Measurements from ENCODE around the gene SELPLG. TPM values are rescaled to one million over a fixed set of nuclear protein-coding genes. Genes with fewer than 3 reads are reported as not detected.

Gene SELPLG
- total and polyA plus RNA-seq, 2 experiments from 2014 or later = 1.4 to 3.5 TPM

DNA sequence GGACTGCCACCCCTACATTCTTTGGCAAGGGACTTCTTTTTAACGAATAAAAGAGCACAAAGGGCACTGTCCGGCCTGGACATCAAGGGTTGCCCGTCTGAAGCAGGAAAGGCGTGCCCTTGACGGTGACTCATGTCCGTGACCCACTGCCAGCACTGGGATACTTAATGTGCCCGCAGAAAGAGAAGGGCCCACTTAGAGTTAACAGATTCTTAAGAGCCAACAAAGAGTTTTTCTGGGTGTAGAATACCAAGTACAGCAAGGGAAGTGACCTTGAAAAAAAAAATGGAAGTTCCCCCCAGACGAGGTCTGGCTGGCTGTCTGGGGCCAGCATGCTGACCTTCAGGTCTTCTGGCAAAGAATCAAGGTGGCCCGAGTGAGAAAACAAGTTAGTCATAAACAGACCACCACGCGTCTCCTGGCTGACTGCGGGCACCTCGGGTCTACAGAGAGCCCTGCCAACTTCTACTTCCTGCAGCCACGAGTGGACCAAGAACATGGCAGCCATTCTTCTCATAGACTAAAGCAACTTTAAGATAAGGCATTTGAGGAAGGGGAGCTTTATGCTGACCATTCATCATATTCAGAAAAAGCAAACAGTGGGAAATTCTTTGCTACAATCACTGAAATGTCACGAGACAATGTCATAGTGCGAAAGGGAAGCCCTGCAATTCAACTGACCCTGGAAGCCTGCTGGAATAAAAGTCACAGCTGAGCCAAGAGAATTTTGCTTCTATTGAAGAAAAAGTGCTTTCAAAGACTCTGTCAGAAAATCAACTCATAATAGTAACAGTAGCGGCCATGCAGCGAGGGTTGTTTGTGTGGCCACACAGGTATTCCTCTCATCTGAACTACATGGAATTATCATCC is 10.5 kb upstream of the SELPLG start:
- Histone ChIP-seq H3K9me3 (ENCODE audit: low read depth) (no peaks in the 10 kb centered on the region), H3K27ac (peak overlapping the region; percentile 36), H3K27me3 (no peaks in the 10 kb centered on the region), H3K4me3 (no peak overlapping the region), H3K4me1 (ENCODE audit: low read depth) (peaks cover 7% of the 10 kb centered on the region), H3K36me3 (peaks cover 35% of the 10 kb centered on the region)
- DNase-seq (ENCODE audit: low read depth in 1 of 2, low spot score in 1 of 2) = no peak
- TF ChIP-seq, protein P1, sequence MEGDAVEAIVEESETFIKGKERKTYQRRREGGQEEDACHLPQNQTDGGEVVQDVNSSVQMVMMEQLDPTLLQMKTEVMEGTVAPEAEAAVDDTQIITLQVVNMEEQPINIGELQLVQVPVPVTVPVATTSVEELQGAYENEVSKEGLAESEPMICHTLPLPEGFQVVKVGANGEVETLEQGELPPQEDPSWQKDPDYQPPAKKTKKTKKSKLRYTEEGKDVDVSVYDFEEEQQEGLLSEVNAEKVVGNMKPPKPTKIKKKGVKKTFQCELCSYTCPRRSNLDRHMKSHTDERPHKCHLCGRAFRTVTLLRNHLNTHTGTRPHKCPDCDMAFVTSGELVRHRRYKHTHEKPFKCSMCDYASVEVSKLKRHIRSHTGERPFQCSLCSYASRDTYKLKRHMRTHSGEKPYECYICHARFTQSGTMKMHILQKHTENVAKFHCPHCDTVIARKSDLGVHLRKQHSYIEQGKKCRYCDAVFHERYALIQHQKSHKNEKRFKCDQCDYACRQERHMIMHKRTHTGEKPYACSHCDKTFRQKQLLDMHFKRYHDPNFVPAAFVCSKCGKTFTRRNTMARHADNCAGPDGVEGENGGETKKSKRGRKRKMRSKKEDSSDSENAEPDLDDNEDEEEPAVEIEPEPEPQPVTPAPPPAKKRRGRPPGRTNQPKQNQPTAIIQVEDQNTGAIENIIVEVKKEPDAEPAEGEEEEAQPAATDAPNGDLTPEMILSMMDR (IDR thresholded peaks at IDR 0.05; ENCODE audit: low read depth, low read length) = no peak

DNA sequence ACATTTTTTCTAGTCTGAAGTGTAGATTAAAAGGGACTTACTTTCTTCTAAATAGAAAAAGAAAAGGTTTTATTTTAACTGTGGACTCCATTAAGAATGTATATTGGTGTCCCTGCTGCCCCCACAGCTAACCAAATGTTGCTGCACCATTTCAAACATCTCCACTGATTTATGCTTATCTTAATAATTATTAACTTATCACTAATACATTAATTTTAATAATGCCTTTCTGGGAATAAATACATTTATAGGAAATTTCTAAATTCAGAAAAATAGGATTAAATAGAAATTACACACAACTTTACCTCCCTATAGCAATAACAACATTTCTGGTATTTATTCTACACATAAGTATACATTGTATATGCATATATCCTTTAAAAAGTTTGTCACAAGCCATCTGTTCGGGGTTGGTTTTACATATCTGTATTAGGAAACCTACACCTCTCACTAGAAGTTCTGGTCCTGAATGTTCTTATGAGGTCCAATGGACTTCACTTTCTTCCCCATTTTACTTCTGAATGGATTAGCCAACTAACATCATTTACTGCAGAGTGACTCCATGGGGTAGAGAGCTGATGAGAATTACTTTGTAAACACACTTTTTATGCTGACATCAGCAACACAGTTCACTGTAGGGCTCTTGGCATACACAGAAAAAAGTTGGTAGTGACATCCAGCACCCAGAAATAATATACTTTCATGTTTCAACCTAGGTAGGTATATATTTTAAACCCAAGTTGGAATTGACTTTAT is 9.4 kb upstream of the SELPLG start:
- H3K27ac ChIP-seq = peak overlapping the region; percentile 70

DNA sequence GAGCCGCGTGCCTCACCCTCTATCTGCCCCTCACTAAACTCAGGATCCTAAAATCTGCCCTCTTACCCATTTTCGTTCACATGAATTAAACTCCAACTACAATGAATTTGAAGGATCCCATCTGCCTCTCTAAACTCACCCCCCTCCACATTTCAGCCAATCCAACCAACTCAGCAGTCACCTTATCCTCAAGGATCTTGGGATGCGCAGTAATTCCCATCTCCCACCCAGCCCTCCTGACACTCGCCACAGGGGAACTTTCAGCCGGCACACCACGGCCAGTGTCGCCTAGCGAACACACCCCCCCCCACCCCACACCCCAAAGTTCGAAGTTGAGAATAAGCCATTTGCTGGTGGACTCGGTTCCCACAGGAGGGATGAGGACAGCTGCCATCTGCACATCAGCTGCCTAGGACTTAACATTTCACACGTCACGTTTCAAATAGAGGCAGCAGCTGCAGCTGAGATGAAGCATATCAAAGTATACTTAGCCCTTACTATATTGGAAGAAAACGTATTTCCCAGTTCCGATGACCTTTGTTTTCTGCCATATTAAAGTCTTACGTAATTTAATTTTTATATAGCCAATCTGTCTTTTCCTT is 8.7 kb upstream of the SELPLG start:
- H3K27ac ChIP-seq = peak overlapping the region; percentile 70
- TF ChIP-seq, protein P1 (IDR thresholded peaks at IDR 0.05; ENCODE audit: low read depth, low read length) = no peak
- no peaks in the 10 kb centered on the region for H3K9me3 ChIP-seq (ENCODE audit: low read depth)
- peaks cover 12% of the 10 kb centered on the region for H3K4me1 ChIP-seq (ENCODE audit: low read depth)
- no peak overlapping the region for H3K4me3 ChIP-seq
- no peaks in the 10 kb centered on the region for H3K27me3 ChIP-seq
- DNase-seq (ENCODE audit: low read depth in 1 of 2, low spot score in 1 of 2) = no peak
- peaks cover 23% of the 10 kb centered on the region for H3K36me3 ChIP-seq

More for the DNA sequence above, 9.4 kb upstream of the SELPLG start:
- Histone ChIP-seq H3K27me3 (no peaks in the 10 kb centered on the region), H3K4me3 (no peak overlapping the region), H3K4me1 (ENCODE audit: low read depth) (peaks cover 11% of the 10 kb centered on the region), H3K9me3 (ENCODE audit: low read depth) (no peaks in the 10 kb centered on the region), H3K36me3 (peaks cover 24% of the 10 kb centered on the region)
- no peak for DNase-seq (ENCODE audit: low read depth in 1 of 2, low spot score in 1 of 2)
- TF ChIP-seq, protein P1 (IDR thresholded peaks at IDR 0.05; ENCODE audit: low read depth, low read length) = no peak

DNA sequence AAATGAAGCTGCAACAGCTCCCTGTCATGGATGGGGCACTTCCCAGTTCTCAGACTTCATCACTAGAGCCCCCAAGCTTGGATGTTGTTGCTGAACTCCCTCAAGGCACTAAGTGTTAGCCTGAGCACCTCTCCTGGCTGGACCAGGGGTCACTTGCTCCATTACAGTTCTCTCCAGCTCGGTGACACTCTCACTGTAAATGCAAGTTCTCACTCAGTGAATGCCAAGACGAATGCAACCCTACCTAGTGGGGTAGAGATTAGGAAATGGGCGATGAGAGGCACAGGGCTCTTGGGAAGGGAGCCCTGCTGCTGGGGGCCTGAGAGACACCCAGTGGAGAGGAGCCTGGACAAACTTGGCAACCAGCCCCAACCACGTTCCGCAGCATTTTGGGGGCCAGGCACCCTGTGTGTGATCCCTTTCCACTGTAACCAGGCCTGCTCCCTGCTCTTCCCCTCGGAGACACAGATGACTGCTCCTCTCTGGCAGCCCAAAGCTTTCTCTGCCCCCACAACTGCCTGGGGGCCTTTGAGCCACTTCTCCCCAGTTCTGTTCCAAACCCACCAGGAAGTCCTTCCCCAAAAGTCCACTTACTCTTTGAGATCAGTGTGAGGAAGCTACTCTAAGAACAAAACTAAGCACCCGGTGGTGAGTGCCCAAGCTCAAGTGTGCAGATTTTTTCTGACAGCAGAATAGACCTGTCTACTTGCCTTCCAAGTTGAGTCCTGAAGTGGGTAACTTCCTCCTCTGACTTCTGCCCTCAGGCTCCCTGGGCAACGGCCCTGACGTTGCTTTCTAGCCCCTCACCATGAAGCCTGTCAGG is 8.0 kb upstream of the SELPLG start:
- Histone ChIP-seq H3K4me3 (no peak overlapping the region), H3K4me1 (ENCODE audit: low read depth) (peaks cover 15% of the 10 kb centered on the region), H3K9me3 (ENCODE audit: low read depth) (no peaks in the 10 kb centered on the region), H3K36me3 (peaks cover 18% of the 10 kb centered on the region), H3K27me3 (no peaks in the 10 kb centered on the region), H3K27ac (peak overlapping the region; percentile 70)
- no peak for DNase-seq (ENCODE audit: low read depth in 1 of 2, low spot score in 1 of 2)
- TF ChIP-seq, protein P1 (IDR thresholded peaks at IDR 0.05; ENCODE audit: low read depth, low read length) = no peak

Measured in cardiac muscle cell (in vitro differentiated cells and primary cell).